GM23338 (cell line): ENCODE measurements around the gene CYB561D2. TPM values are rescaled to one million over a fixed set of nuclear protein-coding genes. Genes with fewer than 3 reads are reported as not detected.

Experiments used
- ATAC-seq: fragments of 200-7000 bp; cut with Tn5 transposase; 3 replicates; pipeline ENCODE4 v1.9.1; 2020
- DNase-seq: peaks from one replicate; pipeline ENCODE4 v3.0.0-alpha.2; 2015; ENCODE audit warnings: low spot score
- H2AFZ ChIP-seq: fragments of 200-600 bp; sonication (generic); 2 replicates; pipeline ENCODE4 v1.8.0; 2016; ENCODE audit warnings: antibody characterized with exemption, mild to moderate bottlenecking, moderate library complexity
- H3F3A ChIP-seq: fragments of 200-600 bp; sonication (generic); replicated peaks from 2 replicates; pipeline ENCODE4 v1.8.0; 2017; ENCODE audit warnings: antibody characterized with exemption, mixed run types, low read depth
- H3K27ac ChIP-seq: fragments of 200-600 bp; sonication (generic); 2 replicates; pipeline ENCODE4 v1.6.1; 2016; ENCODE audit warnings: low read depth
- H3K27me3 ChIP-seq: fragments of 200-600 bp; sonication (generic); 2 replicates; pipeline ENCODE4 v1.8.0; 2016; ENCODE audit warnings: mild to moderate bottlenecking, mixed run types, moderate library complexity; ENCODE audit not compliant: insufficient read depth
- H3K36me3 ChIP-seq: fragments of 200-600 bp; sonication (generic); 2 replicates; pipeline ENCODE4 v1.8.0; 2016; ENCODE audit warnings: mild to moderate bottlenecking; ENCODE audit not compliant: insufficient read depth
- H3K4me1 ChIP-seq: fragments of 200-600 bp; sonication (generic); 2 replicates; pipeline ENCODE4 v1.8.0; 2016; ENCODE audit warnings: mild to moderate bottlenecking, moderate library complexity; ENCODE audit not compliant: insufficient read depth
- H3K4me2 ChIP-seq: fragments of 200-600 bp; sonication (generic); 2 replicates; pipeline ENCODE4 v1.7.1; 2017; ENCODE audit warnings: mixed run types
- H3K4me3 ChIP-seq: fragments of 200-600 bp; sonication (generic); 2 replicates; pipeline ENCODE4 v1.6.1; 2016; ENCODE audit warnings: mixed run types
- H3K79me2 ChIP-seq: fragments of 200-600 bp; sonication (generic); replicated peaks from 2 replicates; pipeline ENCODE4 v1.8.0; 2017; ENCODE audit warnings: mild to moderate bottlenecking; ENCODE audit not compliant: insufficient read depth
- H3K9me2 ChIP-seq: fragments of 200-600 bp; sonication (generic); 2 replicates; pipeline ENCODE4 v1.8.0; 2017; ENCODE audit not compliant: insufficient read depth
- H4K20me1 ChIP-seq: fragments of 200-600 bp; sonication (generic); replicated peaks from 2 replicates; pipeline ENCODE4 v1.8.0; 2017; ENCODE audit warnings: mild to moderate bottlenecking; ENCODE audit not compliant: insufficient read depth
- H3K27ac Mint-ChIP-seq: 2 replicates; pipeline ENCODE4 v1.8.0; 2020; ENCODE audit warnings: inconsistent platforms, mild to moderate bottlenecking, moderate library complexity, mixed read lengths
- H3K27me3 Mint-ChIP-seq: 3 replicates; pipeline ENCODE4 v1.8.0; 2022; ENCODE audit warnings: low read depth, mild to moderate bottlenecking, moderate library complexity, mixed read lengths, inconsistent platforms; ENCODE audit not compliant: insufficient read depth, poor library complexity
- H3K36me3 Mint-ChIP-seq: 3 replicates; pipeline ENCODE4 v1.8.0; 2021; ENCODE audit warnings: low read depth, mild to moderate bottlenecking, inconsistent platforms, moderate library complexity, mixed read lengths
- H3K4me1 Mint-ChIP-seq: 3 replicates; pipeline ENCODE4 v1.8.0; 2020; ENCODE audit warnings: mild to moderate bottlenecking, inconsistent platforms, mixed read lengths
- H3K4me3 Mint-ChIP-seq: 3 replicates; pipeline ENCODE4 v1.8.0; 2021; ENCODE audit warnings: moderate library complexity, mild to moderate bottlenecking, inconsistent platforms, mixed read lengths
- H3K9me3 Mint-ChIP-seq: 3 replicates; pipeline ENCODE4 v1.8.0; 2020; ENCODE audit warnings: moderate library complexity, mild to moderate bottlenecking, inconsistent platforms, mixed read lengths
- CREB1 ChIP-seq: fragments of 250-450 bp; sonication (Bioruptor Pico); IDR thresholded peaks from 2 replicates; pipeline ENCODE4 v1.5.0; 2020; ENCODE audit warnings: low read depth, mild to moderate bottlenecking, moderate library complexity
- CTCF ChIP-seq, 2 experiments: fragments of 200-600 bp in 1 of 2; sonication (generic) in 1 of 2; conservative IDR thresholded peaks; 2 replicates each; pipeline versions ENCODE4 v1.5.1 to v1.6.1; 2016 to 2017; ENCODE audit warnings: antibody characterized with exemption in 2 of 2, low read depth in 2 of 2, mild to moderate bottlenecking in 2 of 2, moderate library complexity in 1 of 2
- EZH2 ChIP-seq: fragments of 200-600 bp; sonication (generic); IDR thresholded peaks from one replicate; pipeline ENCODE4 v1.8.0; 2017; ENCODE audit warnings: antibody characterized with exemption, mild to moderate bottlenecking, low read depth; ENCODE audit not compliant: unreplicated experiment
- EZH2phosphoT487 ChIP-seq: fragments of 200-600 bp; sonication (generic); IDR thresholded peaks from one replicate; pipeline ENCODE4 v1.8.1; 2018; ENCODE audit warnings: antibody characterized with exemption; ENCODE audit not compliant: unreplicated experiment
- JUNB ChIP-seq: IDR thresholded peaks from one replicate; pipeline ENCODE4 v1.6.1; 2016; ENCODE audit warnings: antibody characterized with exemption; ENCODE audit not compliant: unreplicated experiment
- NANOG ChIP-seq: IDR thresholded peaks from 2 replicates; pipeline ENCODE4 v1.6.1; 2016; ENCODE audit warnings: antibody characterized with exemption, borderline replicate concordance
- REST ChIP-seq: IDR thresholded peaks from one replicate; pipeline ENCODE4 v1.6.1; 2018; ENCODE audit warnings: antibody characterized with exemption; ENCODE audit not compliant: unreplicated experiment
- STAT1 ChIP-seq: IDR thresholded peaks from one replicate; pipeline ENCODE4 v1.6.1; 2016; ENCODE audit warnings: antibody characterized with exemption; ENCODE audit not compliant: unreplicated experiment
- ZNF331 ChIP-seq: fragments of 250-450 bp; sonication (Bioruptor Pico); IDR thresholded peaks from 2 replicates; pipeline ENCODE4 v1.5.0; 2020; ENCODE audit warnings: low read depth, mild to moderate bottlenecking, moderate library complexity
- polyA plus RNA-seq: library from polyadenylated mRNA; unstranded; fragments of >200 nt; fragmentation: Nextera tagmentation; extraction: Ambion mirVana; gene quantifications from 2 replicates; pipeline ENCODE4 v1.2.1, GENCODE V29; 2016
- total RNA-seq: library from RNA; depleted of rRNA; stranded (reverse); fragments of >200 nt; shearing (Covaris generic); gene quantifications from 2 replicates; pipeline ENCODE4 v1.2.3, GENCODE V29; 2014

CYB561D2 gene
- total and polyA plus RNA-seq, 2 experiments from 2014 or later = 10.1 to 18.2 TPM

- ATAC-seq (no peak), DNase-seq (no peak)
- Mint-ChIP-seq H3K4me3 (no peak overlapping the region; the same call in 2 of the 3 replicates), H3K36me3 (peaks cover 27% of the 10 kb centered on the region), H3K4me1 (peaks cover 22% of the 10 kb centered on the region), H3K9me3 (no peaks in the 10 kb centered on the region; the same call in 2 of the 3 replicates), H3K27ac (no peak overlapping the region), H3K27me3 (peaks cover 21% of the 10 kb centered on the region)
- H3K4me2 ChIP-seq = no peak overlapping the region
- TF ChIP-seq CTCF (conservative IDR thresholded peaks at IDR 0.05; ENCODE audit: low read depth in 2 of 2) (no peak), STAT1 (no peak), EZH2 (no peak), REST (no peak), ZNF331 (CRISPR knock-in tag) (no peak), CREB1 (CRISPR knock-in tag) (no peak)
- peaks cover 17% of the 10 kb centered on the region for H4K20me1 ChIP-seq
- peaks cover 8% of the 10 kb centered on the region for H3K27me3 ChIP-seq
- peaks cover 32% of the 10 kb centered on the region for H3F3A ChIP-seq
- no peak overlapping the region for H2AFZ ChIP-seq
- H3K9me2 ChIP-seq = no peaks in the 10 kb centered on the region
- H3K4me1 ChIP-seq = peaks cover 16% of the 10 kb centered on the region
- no peak overlapping the region for H3K27ac ChIP-seq
- H3K4me3 ChIP-seq = no peak overlapping the region
- H3K79me2 ChIP-seq = peaks cover 36% of the 10 kb centered on the region
- peaks cover 8% of the 10 kb centered on the region for H3K36me3 ChIP-seq
These were observed 16.8 kb upstream of the CYB561D2 start for GRCh38 chr3:50333744-50334328.

- H3K27me3 Mint-ChIP-seq = peaks cover 27% of the 10 kb centered on the region
- H3F3A ChIP-seq = peaks cover 31% of the 10 kb centered on the region
- peaks cover 36% of the 10 kb centered on the region for H3K79me2 ChIP-seq
- H3K4me1 Mint-ChIP-seq = peaks cover 27% of the 10 kb centered on the region
- H3K36me3 ChIP-seq = peaks cover 8% of the 10 kb centered on the region
- H3K4me1 ChIP-seq = peaks cover 16% of the 10 kb centered on the region
- H3K27ac Mint-ChIP-seq = no peak overlapping the region
- H3K9me2 ChIP-seq = no peaks in the 10 kb centered on the region
- peaks cover 15% of the 10 kb centered on the region for H3K27me3 ChIP-seq
- peaks cover 26% of the 10 kb centered on the region for H3K36me3 Mint-ChIP-seq
- H2AFZ ChIP-seq = no peak overlapping the region
- H4K20me1 ChIP-seq = peaks cover 17% of the 10 kb centered on the region
- no peak overlapping the region for H3K4me3 ChIP-seq
- H3K27ac ChIP-seq = no peak overlapping the region
- ATAC-seq (no peak), DNase-seq (no peak)
- H3K9me3 Mint-ChIP-seq = peaks cover under 1% of the 10 kb centered on the region; the same call in 1 of the 3 replicates
- no peak overlapping the region for H3K4me2 ChIP-seq
- 0 out of 3 replicates have a peak overlapping the region, but pooled peaks have one; percentile 14 for H3K4me3 Mint-ChIP-seq
- no peak for TF ChIP-seq CREB1 (CRISPR knock-in tag)
- no peak for TF ChIP-seq EZH2phosphoT487
- no peak for TF ChIP-seq NANOG
- no peak for TF ChIP-seq JUNB
- no peak for TF ChIP-seq ZNF331 (CRISPR knock-in tag)
These were observed 16.2 kb upstream of the CYB561D2 start for GRCh38 chr3:50334339-50335075.
